A549 (cell line): Measurements from ENCODE around the gene NFATC3. TPM values are rescaled to one million over a fixed set of nuclear protein-coding genes. Genes with fewer than 3 reads are reported as not detected.

ENCODE experiments used
- ATAC-seq, 2 experiments: fragments of 200-7000 bp in 1 of 2; fragments of >200 bp in 1 of 2; cut with Nextera tagmentation in 1 of 2; cut with Tn5 transposase in 1 of 2; 3 replicates each; pipeline versions ENCODE4 v1.8.0 to v1.9.1; 2018 to 2020; ENCODE audit warnings: mild to moderate bottlenecking in 1 of 2, moderate library complexity in 1 of 2
- CTCF ChIA-PET: fragments of 300-600 bp; sonication (Branson Sonifier 250); formaldehyde crosslinking; extraction: SDS; loops from one replicate; lab custom pipeline; 2021; ENCODE audit warnings: antibody characterized with exemption, inconsistent platforms; lab: Yijun Ruan, JAX
- POLR2A ChIA-PET: fragments of 350-600 bp; formaldehyde crosslinking; extraction: SDS; loops from one replicate; lab custom pipeline; 2021; ENCODE audit warnings: antibody characterized with exemption, inconsistent platforms; lab: Yijun Ruan, JAX
- DNase-seq, 2 experiments: peaks; one replicate each; pipeline versions ENCODE4 v3.0.0 to v3.0.0-alpha.2; 2011 to 2016; ENCODE audit warnings: low read depth in 1 of 2, low spot score in 1 of 2
- FAIRE-seq: peaks from 2 replicates; lab custom pipeline; 2011; peaks lifted over from hg19 to GRCh38; lab: Jason Lieb, UNC
- H3K27ac ChIP-seq, 2 experiments: fragments of >200 bp; sonication (Bioruptor Twin); formaldehyde crosslinking; 3 replicates each; pipeline ENCODE4 v1.5.1; 2016 to 2017
- H3K4me1 ChIP-seq: fragments of >200 bp; sonication (Bioruptor Twin); formaldehyde crosslinking; 3 replicates; pipeline ENCODE4 v1.6.1; 2016
- H3K4me2 ChIP-seq: fragments of >200 bp; sonication (Bioruptor Twin); formaldehyde crosslinking; 3 replicates; pipeline ENCODE4 v1.6.1; 2016
- H3K4me3 ChIP-seq: fragments of >200 bp; sonication (Bioruptor Twin); formaldehyde crosslinking; 3 replicates; pipeline ENCODE4 v1.5.1; 2016
- H3K9me3 ChIP-seq: fragments of >200 bp; sonication (Bioruptor Twin); formaldehyde crosslinking; 3 replicates; pipeline ENCODE4 v1.6.1; 2016
- CBX2 ChIP-seq: fragments of 200-600 bp; sonication (generic); IDR thresholded peaks from 2 replicates; pipeline ENCODE4 v1.6.1; 2016; ENCODE audit warnings: low read depth, mild to moderate bottlenecking, borderline replicate concordance
- CBX8 ChIP-seq: fragments of 200-600 bp; sonication (generic); IDR thresholded peaks from 2 replicates; pipeline ENCODE4 v1.6.1; 2016
- CHD4 ChIP-seq: fragments of 200-600 bp; sonication (generic); IDR thresholded peaks from 2 replicates; pipeline ENCODE4 v1.6.1; 2016; ENCODE audit warnings: antibody characterized with exemption, mild to moderate bottlenecking, borderline replicate concordance
- CTCF ChIP-seq: fragments of >200 bp; sonication (Bioruptor Twin); formaldehyde crosslinking; IDR thresholded peaks from 3 replicates; pipeline ENCODE4 v1.5.1; 2016
- E2F6 ChIP-seq: IDR thresholded peaks from 2 replicates; pipeline ENCODE4 v1.6.1; 2012; ENCODE audit warnings: low read depth, borderline replicate concordance
- EHF ChIP-seq: fragments of 250-450 bp; sonication (Bioruptor Pico); IDR thresholded peaks from 2 replicates; pipeline ENCODE4 v1.5.0; 2020; ENCODE audit warnings: mild to moderate bottlenecking
- EP300 ChIP-seq, 2 experiments: fragments of >200 bp; sonication (Bioruptor Twin); formaldehyde crosslinking; IDR thresholded peaks; 2 replicates in 1 of 2; 3 replicates in 1 of 2; pipeline ENCODE4 v1.6.1; 2016 to 2017
- ESRRA ChIP-seq: fragments of 150-350 bp; IDR thresholded peaks from 2 replicates; pipeline ENCODE4 v1.6.1; 2014; ENCODE audit warnings: mild to moderate bottlenecking, low read length, borderline replicate concordance
- FOSL2 ChIP-seq, 2 experiments: fragments of 450-650 bp in 1 of 2; fragments of >200 bp in 1 of 2; sonication (Bioruptor Twin) in 1 of 2; formaldehyde crosslinking; IDR thresholded peaks; 2 replicates each; pipeline versions ENCODE4 v1.5.0 to v1.6.1; 2016 to 2020; ENCODE audit warnings: mild to moderate bottlenecking in 1 of 2, moderate library complexity in 1 of 2
- FOXS1 ChIP-seq: fragments of 250-450 bp; sonication (Bioruptor Pico); IDR thresholded peaks from 2 replicates; pipeline ENCODE4 v1.5.0; 2020; ENCODE audit warnings: mild to moderate bottlenecking, moderate library complexity
- GATA3 ChIP-seq: IDR thresholded peaks from 2 replicates; pipeline ENCODE4 v1.6.1; 2012; ENCODE audit warnings: borderline replicate concordance
- HOXA7 ChIP-seq: fragments of 250-450 bp; sonication (Bioruptor Pico); IDR thresholded peaks from 2 replicates; pipeline ENCODE4 v1.5.0; 2020; ENCODE audit warnings: mild to moderate bottlenecking, moderate library complexity
- HOXB5 ChIP-seq: fragments of 250-450 bp; sonication (Bioruptor Pico); IDR thresholded peaks from 2 replicates; pipeline ENCODE4 v1.5.0; 2020; ENCODE audit warnings: mild to moderate bottlenecking, moderate library complexity
- KDM5A ChIP-seq: fragments of 200-600 bp; sonication (generic); IDR thresholded peaks from 2 replicates; pipeline ENCODE4 v1.6.1; 2016; ENCODE audit warnings: antibody characterized with exemption, mild to moderate bottlenecking
- POLR2A ChIP-seq: IDR thresholded peaks from 2 replicates; pipeline ENCODE4 v1.6.1; 2012; ENCODE audit warnings: mild to moderate bottlenecking, low read length
- SMC3 ChIP-seq: fragments of >200 bp; sonication (Bioruptor Twin); formaldehyde crosslinking; IDR thresholded peaks from 3 replicates; pipeline ENCODE4 v1.6.1; 2018; ENCODE audit warnings: inconsistent platforms
- ZC3H11A ChIP-seq: fragments of 450-650 bp; IDR thresholded peaks from 2 replicates; pipeline ENCODE4 v1.6.1; 2014; ENCODE audit warnings: antibody characterized with exemption, mild to moderate bottlenecking
- ZFP36 ChIP-seq: fragments of 450-650 bp; IDR thresholded peaks from 2 replicates; pipeline ENCODE4 v1.6.1; 2014; ENCODE audit warnings: borderline replicate concordance; ENCODE audit not compliant: partially characterized antibody
- WGBS: methylation state at CpG from one replicate; pipeline ENCODE4 v1.1.6; 2017; ENCODE audit errors: missing lambda C conversion rate; 5-methylcytosine and 5-hydroxymethylcytosine counted together
- polyA plus RNA-seq, 4 experiments: library from polyadenylated mRNA; depleted of rRNA in 3 of 4; stranded (reverse); fragments of >200 nt; fragmentation: RNase III in 1 of 4; extraction: RNeasy Plus Mini Kit Qiagen cat#74134 plus additional on column Dnase treatment in 1 of 4; gene quantifications; 2 replicates in 3 of 4; 3 replicates in 1 of 4; pipeline ENCODE4 v1.2.3, GENCODE V29; 2011 to 2017
- TF ChIP-seq, protein P1 (sequence below): IDR thresholded peaks from 2 replicates; pipeline ENCODE4 v1.6.1; 2012
- TF ChIP-seq, protein P2 (sequence below): fragments of 450-650 bp; IDR thresholded peaks from 2 replicates; pipeline ENCODE4 v1.6.1; 2014; ENCODE audit warnings: antibody characterized with exemption

Gene NFATC3
- polyA plus RNA-seq, 2 of the 4 experiments (the other 2 are of a cell fraction) = 13.3 to 23.9 TPM

DNA sequence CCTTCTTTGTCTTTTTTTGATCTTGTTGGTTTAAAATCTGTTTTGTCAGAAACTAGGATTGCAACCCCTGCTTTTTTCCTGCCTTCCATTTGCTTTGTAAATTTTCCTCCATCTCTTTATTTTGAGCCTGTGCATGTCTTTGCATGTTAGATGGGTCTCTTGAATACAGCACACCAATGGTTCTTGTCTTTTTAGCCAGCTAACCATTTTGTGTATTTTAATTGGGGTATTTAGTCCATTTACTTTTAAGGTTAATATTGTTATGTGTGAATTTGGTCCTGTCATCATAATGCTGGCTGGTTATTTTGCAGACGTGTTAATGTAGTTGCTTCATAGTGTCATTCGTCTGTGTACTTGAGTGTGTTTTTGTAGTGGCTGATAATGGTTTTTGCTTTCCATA is 26.2 kb downstream of the NFATC3 start:
- ATAC-seq = no peak
- no peak overlapping the region for H3K27ac ChIP-seq
- peaks cover 3% of the 10 kb centered on the region; the same call in 1 of the 3 replicates for H3K4me1 ChIP-seq
- 87% methylated on average over 2 of the region's 2 CpGs for WGBS
- no peak for FAIRE-seq
- DNase-seq = no peak
- POLR2A ChIA-PET = no interaction called here
- TF ChIP-seq, protein P1, sequence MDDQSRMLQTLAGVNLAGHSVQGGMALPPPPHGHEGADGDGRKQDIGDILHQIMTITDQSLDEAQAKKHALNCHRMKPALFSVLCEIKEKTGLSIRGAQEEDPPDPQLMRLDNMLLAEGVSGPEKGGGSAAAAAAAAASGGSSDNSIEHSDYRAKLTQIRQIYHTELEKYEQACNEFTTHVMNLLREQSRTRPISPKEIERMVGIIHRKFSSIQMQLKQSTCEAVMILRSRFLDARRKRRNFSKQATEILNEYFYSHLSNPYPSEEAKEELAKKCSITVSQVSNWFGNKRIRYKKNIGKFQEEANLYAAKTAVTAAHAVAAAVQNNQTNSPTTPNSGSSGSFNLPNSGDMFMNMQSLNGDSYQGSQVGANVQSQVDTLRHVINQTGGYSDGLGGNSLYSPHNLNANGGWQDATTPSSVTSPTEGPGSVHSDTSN = no peak
- no peak for TF ChIP-seq HOXA7 (CRISPR knock-in tag)
- TF ChIP-seq, all 56 proteins: peak for 0
- Histone ChIP-seq H3K4me2 (no peak overlapping the region), H3K4me3 (no peak overlapping the region), H3K9me3 (peaks cover 14% of the 10 kb centered on the region)
- CTCF ChIA-PET = interaction anchor here (0.7 to 1.4 kb wide), 2 partner anchors 9 to 11 kb away, joined by 3 read pairs; no protein-coding TSS in a partner anchor

DNA sequence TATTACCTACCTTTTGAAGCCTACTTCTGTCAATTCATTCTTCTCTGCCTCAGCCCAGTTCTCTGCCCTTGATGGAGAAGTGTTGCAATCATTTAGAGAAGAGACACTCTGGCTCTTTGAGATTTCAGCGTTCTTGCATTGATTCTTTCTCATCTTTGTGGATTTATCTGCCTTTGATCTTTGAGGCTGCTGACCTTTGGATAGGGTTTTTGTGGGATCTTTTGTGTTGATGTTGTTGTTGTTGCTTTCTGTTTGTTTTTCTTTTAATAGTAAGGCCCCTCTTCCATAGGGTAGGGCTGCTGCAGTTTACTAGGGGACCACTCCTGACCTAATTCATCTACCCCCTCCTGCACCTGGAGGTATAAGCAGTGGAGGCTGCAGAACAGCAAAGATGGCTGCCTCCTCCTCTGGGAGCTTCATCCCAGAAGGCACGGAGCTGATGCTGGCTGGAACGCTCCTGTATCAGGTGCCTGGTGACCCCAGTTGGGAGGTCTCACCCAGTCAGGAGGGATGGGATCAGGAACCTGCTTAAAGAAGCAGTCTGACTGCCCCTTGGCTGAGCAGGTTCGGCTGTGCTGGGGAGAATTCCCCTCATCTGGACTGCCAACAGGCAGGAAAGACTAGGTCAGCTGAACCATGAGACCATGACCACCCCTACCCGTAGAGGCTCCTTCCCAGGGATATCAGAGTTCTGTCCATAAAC is 28.0 kb downstream of the NFATC3 start:
- TF ChIP-seq EP300 (IDR thresholded peaks at IDR 0.05) (no peak), FOXS1 (CRISPR knock-in tag) (no peak), ZFP36 (no peak), ZC3H11A (no peak), KDM5A (no peak), CHD4 (no peak), SMC3 (no peak), EHF (no peak), CTCF (no peak), POLR2A (no peak), FOSL2 (IDR thresholded peaks at IDR 0.05) (no peak), FOSL2 (CRISPR knock-in tag; IDR thresholded peaks at IDR 0.05) (no peak), HOXA7 (CRISPR knock-in tag) (no peak), CBX8 (no peak), ESRRA (no peak), GATA3 (no peak), CBX2 (no peak), E2F6 (no peak), HOXB5 (CRISPR knock-in tag) (no peak)
- TF ChIP-seq, protein P2, sequence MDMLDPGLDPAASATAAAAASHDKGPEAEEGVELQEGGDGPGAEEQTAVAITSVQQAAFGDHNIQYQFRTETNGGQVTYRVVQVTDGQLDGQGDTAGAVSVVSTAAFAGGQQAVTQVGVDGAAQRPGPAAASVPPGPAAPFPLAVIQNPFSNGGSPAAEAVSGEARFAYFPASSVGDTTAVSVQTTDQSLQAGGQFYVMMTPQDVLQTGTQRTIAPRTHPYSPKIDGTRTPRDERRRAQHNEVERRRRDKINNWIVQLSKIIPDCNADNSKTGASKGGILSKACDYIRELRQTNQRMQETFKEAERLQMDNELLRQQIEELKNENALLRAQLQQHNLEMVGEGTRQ = no peak
- TF ChIP-seq, protein P1 = no peak
- Histone ChIP-seq H3K4me1 (peaks cover 6% of the 10 kb centered on the region; the same call in 1 of the 3 replicates), H3K27ac (no peak overlapping the region), H3K9me3 (peaks cover 7% of the 10 kb centered on the region), H3K4me2 (no peak overlapping the region), H3K4me3 (no peak overlapping the region)
- 73% methylated on average over 2 of the region's 5 CpGs for WGBS
- ChIA-PET POLR2A (no interaction called here), CTCF (interaction anchor here (1.1 to 1.4 kb wide), 2 partner anchors 48 to 86 kb away, joined by 3 to 4 read pairs; no protein-coding TSS in a partner anchor)
- DNase-seq (no peak), FAIRE-seq (no peak), ATAC-seq (no peak)
